ENCODE results near the gene ZWILCH.

GRCh38 chr15:66587749-66588148 lies 82.6 kb downstream of the ZWILCH start:
- TF ChIP-seq CTCF (IDR thresholded peaks at IDR 0.05) (no peak), POLR2AphosphoS5 (IDR thresholded peaks at IDR 0.05; ENCODE audit: low read depth, low read length) (no peak), REST (IDR thresholded peaks at IDR 0.05; ENCODE audit: insufficient read depth in 1 of 2, low read depth in 2 of 2, low read length in 1 of 2) (no peak)
